Activated naive CD8-positive, alpha-beta T cell treated with anti-CD3 and anti-CD28 coated beads, Interleukin-2, amount 50 U/mL, for 16 hours (primary cell): ENCODE measurements around the gene RPGR.

Source experiments
- DNase-seq: peaks from one replicate; pipeline ENCODE4 v3.0.0-alpha.2; 2020; ENCODE audit warnings: low read depth, low spot score

Gene RPGR

GRCh38 chrX:38327775-38328081, 419 bp upstream of the RPGR start:
- DNase-seq = no peak

DNA sequence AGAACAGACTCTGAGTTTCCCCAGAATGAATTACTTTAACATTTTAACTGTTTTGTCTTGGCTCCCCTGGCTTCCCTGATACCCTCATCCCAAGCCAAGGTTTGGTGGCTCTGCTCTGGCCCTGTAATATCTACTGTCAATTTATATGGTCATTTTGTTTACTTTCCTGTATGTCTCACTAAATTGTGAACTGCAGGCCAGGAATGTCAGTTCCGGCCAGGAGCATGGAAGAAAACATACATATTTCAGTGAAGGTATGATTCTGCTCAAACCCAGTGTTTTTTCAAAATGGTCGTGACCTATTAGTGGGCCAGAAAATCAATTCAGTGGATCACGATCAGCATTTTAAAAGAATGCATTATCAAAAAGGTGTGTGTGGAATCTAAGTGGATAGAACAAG, 1.2 kb downstream of the RPGR start:
- no peak for DNase-seq

GRCh38 chrX:38320819-38321218, 6.5 kb downstream of the RPGR start:
- DNase-seq = no peak

- no peak for DNase-seq
Observed at GRCh38 chrX:38318606-38319005, 8.7 kb downstream of the RPGR start.

GRCh38 chrX:38318196-38318595, 9.1 kb downstream of the RPGR start:
- DNase-seq = no peak

DNA sequence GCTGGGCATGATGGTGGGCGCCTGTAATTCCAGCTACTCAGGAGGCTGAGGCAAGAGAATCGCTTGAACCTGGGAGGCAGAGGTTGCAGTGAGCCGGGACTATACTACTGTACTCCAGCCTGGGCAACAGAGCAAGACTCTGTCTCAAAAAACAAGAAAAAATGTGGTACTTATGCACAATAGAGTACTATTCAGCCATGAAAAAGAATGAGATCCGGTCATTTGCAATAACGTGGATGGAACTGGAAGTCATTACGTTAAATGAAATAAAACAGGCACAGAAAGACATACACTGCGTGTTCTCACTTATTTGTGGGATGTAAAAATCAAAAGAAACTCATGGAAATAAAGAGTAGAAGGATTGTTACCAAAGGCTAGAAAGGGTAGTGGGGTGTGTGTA, 12.1 kb downstream of the RPGR start:
- no peak for DNase-seq

GRCh38 chrX:38313190-38313589, 14.1 kb downstream of the RPGR start:
- no peak for DNase-seq

- no peak for DNase-seq
Observed at GRCh38 chrX:38312436-38312835, 14.9 kb downstream of the RPGR start.

DNA sequence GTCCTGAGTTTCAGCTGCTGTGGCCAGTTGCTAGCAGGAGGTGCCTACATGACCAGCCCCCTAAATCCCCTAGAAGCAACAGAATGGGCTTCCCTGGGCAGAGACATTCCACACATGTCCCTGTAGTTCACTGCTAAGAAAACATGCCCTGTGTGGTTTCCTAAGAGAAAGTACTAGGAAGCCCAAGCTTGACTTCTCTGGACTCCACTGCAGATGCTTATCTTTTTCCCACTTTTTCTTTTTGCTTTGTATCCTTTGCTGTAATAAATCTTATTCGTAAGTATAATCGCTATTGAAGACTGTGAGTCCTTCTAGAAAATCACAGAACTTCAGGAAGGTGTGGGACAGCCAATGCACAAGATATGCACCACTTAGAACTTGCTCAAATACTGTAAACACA, 15.6 kb downstream of the RPGR start:
- DNase-seq = no peak

- no peak for DNase-seq
Observed at GRCh38 chrX:38305971-38306370, 21.3 kb downstream of the RPGR start.

GRCh38 chrX:38304010-38304409, 23.3 kb downstream of the RPGR start:
- DNase-seq = no peak

DNA sequence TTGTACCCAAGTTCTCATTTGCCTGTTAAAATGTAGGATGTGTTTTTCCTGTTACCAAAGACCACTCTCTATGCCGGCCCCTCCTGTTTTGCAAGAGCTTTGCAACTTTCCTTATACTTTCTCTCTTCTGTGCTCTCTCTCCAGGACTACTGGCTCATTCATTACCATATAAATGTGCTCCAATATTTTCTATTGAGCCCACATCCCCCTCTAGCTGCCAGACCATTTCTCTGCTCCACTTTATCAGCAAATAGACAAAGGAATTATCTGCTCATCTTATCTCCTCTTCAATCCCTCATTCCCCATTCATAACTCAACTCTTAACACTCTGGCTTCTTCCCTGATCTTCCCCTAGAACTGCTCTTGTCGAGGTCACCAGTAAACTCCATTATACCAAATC, 33.6 kb downstream of the RPGR start:
- DNase-seq = no peak

- no peak for DNase-seq
Observed at GRCh38 chrX:38287674-38288073, 39.6 kb downstream of the RPGR start.

DNA sequence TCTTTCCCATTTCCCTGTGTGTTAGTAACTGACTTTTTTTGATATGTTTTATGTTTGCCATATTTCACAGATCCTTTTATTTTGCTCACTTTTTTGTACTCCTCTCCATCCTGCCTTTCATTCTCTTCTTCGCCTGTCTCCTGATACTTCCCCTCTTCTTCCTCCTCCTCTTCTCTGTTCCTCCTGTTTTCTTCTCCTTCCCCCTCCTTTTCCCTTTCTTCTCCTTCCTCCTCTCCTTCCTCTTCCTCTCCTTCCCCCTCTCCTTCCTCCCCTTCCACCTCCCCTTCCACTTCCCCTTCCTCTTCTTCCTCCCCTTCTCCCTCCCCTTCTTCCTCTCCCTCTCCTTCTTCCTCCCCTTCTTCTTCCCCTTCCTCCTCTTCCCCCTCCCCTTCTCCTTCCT, 41.7 kb downstream of the RPGR start:
- DNase-seq = no peak

- DNase-seq = no peak
Observed at GRCh38 chrX:38282049-38282448, 45.3 kb downstream of the RPGR start.

DNA sequence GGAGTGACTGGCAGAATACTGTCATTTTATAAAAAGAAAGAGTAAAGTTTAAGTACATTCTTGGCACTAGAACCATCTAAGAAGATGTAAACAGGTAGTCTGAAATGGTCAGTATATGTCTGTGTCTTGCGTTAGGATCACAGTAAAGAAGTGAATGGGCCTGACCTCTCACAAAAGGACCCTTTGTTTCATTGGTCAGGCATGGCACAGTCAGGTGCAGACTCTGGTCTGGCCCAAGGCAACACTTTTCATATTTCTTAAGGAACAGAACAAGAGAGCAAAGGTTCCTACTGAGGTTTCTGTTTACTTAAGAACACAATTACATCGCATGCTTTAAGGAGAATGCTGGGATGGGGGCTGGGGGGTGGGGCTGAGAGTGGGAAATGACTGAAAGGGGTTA, 48.1 kb downstream of the RPGR start:
- DNase-seq = no peak

- DNase-seq = no peak
Observed at GRCh38 chrX:38278682-38279081, 48.6 kb downstream of the RPGR start.

GRCh38 chrX:38277802-38278201, 49.5 kb downstream of the RPGR start:
- DNase-seq = no peak

DNA sequence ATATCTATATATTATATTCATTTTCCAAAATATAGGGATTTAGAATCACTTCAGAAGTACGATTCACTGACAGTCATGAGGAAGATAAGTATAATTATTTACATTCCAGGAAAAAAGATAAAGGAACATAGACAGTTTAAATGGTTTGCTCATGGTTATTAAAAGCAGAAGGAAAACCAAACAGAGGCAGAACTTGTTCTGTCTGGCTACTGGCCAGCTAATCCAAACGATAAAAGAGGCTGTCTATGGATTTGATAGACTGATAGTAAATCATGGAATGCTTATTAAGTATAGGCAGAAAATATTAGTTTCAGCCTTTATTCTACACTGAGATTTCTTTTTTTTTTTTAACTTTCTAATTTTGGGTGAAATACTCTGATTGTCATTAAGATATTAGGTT, 50.2 kb downstream of the RPGR start:
- DNase-seq = no peak

DNA sequence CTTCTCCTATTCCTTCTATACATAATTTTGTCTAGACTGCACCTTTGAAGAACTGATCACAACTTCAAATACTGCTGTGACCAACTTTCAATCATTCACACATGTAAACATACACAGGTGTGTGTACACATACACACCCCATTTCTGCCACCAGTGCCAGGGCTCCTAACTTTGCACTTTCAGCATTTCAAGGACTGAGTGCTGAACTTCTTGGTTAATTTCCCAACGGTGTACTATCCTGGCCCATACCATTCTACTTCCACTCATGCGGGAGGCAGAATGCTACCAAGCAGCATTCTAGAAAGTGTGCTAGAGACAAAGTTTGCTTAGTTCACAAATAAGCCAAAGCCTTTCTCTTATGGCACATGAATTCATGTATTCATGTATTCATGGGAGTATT, 51.2 kb downstream of the RPGR start:
- no peak for DNase-seq

GRCh38 chrX:38275615-38276014, 51.7 kb downstream of the RPGR start:
- DNase-seq = no peak

DNA sequence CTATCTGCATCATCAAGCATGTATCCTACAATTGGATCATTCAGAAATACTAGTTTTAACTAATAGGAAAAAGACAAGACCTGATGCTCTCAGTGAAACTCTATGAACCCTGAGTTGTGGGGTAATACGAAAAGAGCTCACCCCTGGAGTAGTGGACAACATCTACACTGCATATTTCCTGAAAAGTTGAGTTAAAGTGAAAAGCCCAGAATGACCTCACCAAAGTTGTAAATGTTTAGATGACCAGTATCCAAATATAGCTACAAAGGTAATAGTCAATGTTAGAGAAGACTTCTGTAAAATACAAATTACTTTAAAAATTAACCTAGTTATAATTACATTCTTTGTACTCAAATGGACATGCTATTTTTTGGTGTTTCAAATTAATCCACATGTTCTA, 53.9 kb downstream of the RPGR start:
- DNase-seq = no peak

DNA sequence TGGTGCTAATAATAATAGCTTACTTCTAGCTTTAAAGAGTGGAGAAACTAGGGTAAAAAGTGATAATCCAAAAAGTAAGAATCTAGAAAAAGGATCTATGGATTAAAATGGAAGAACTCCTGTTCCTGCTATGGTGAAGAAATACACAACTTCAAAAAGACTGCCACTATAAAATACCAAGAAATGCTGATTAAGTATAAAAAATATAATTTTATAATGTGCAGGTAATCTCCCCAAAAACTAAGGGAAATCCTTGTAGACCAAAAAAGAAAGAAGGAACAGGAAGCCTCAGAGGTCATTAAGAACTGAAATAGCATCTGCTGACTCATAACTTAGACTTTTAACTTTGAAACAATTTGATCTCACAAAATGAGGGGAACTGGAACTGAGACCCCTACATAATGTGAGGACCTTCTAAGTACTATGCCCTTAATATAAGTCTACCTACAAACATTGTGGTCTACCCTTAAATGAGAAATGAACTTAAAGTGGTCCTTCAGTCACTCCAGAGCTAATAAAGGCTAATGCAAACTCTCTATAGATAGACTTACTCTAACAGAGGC, 56.1 kb downstream of the RPGR start:
- DNase-seq = no peak

DNA sequence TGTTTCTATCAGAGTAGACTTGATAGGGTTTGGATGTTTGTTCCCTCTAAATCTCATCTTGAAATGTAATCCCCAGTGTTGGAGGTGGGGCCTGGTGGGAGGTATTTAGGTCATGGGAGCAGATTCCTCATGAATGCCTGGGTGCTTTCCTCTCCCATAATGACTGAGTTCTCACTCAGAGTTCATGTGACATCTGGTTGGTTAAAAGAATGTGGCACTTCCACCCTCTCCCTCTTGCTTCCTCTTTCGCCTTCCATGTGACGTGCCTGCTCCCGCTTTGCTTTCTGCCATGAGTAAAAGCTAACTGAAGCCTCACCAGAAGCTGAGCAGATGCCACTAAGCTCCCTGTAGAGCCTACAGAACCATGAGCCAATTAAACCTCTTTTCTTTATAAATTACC, 59.3 kb downstream of the RPGR start:
- no peak for DNase-seq
